Pons (tissue), 1 donor: Measurements from ENCODE around the gene MARVELD3.
"Not testable (repeated sequence)": the region's sequence is repeated elsewhere in the genome, so short reads cannot be mapped to it uniquely, and the experiment has no call there.

Source experiments
- DNase-seq: peaks from one replicate; pipeline ENCODE4 v3.0.0-alpha.2; 2016; ENCODE audit warnings: low spot score

Gene MARVELD3

DNA sequence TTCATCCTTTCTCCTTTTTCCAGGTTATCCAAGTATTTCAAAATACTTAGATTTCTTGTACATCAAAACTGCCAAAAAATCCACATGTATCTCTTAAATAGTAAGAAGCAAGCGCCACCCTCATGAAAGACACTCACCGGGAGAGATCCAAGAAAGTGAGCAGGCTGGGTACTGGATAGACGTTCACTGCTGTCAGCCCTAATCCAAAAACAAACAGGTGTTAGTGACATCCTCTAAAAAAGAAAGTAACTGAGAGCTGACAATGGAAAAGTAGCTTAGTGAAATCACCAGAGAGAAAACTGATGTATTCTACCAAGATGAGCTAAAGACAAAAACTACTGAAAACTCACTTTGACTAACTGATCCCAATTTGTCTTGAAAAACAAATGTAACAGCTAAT lies 46.1 kb downstream of the MARVELD3 start:
- no peak for DNase-seq

DNA sequence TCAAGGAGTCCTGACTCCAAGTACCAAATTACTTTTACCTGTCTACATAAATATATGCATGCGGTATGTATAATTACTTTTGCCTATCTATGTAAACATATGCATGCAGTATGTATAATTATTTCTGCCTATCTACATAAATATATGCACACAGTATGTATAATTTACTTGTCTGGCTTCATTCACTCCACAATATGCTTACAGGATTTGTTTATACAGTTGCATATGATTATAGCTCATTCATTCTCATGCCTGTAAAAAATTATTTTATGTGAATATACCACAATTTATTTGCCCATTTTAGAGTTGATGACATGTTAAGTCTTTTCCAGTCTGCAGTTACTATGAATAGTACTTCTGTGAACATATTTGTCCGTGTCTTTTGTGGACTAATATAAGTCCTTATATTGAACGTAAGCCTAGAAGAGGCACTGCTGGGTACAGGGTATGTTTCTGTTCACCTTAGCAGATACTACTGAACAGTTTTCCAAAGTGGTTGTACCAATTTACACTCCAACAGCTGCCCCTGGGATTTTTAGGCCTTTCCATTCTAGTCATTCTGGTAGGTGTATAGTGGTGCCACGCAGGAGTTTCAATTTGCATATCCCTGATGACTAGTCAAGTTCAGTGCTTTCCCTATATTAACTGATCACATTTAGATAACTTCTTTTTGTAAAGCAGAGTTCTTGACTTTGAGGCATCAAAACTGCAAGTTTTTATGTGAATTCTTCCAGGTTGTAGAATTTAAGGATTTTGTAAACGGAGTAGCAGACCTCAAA lies 47.0 kb downstream of the MARVELD3 start:
- no peak for DNase-seq

DNA sequence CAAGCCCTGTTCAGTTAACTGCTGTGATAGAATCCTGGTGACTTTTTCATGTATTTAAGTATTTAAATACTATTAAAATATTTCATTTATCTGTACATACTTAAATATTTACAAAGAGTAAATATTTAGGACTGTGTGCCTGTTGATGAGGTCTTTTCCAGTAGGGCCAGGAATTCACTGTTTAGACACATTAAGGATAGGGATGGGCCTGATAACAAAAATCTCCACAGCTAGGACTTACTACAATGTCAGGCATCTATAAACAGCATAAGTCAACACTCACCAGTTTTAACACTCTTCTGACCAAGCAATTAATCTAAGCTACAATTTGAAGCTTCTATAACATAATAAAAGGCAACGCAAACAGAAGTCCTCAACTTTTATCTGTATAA lies 47.6 kb downstream of the MARVELD3 start:
- DNase-seq, result no peak

DNA sequence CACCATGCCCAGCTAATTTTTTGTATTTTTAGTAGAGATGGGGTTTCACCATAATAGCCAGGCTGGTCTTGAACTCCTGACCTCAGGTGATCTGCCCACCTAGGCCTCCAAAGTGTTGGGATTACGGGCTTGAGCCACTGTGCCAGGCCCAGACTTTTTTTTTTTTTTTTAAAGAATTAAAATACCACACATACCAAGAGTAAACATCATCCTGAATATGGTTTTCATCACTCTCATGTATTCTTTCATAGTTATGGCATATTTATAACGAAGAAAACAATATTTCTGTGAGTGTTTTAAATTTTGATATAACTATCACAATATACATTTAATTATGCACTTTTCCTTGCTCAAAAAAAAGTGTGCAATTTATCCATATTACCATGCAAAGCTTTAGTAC lies 48.2 kb downstream of the MARVELD3 start:
- no peak for DNase-seq

DNA sequence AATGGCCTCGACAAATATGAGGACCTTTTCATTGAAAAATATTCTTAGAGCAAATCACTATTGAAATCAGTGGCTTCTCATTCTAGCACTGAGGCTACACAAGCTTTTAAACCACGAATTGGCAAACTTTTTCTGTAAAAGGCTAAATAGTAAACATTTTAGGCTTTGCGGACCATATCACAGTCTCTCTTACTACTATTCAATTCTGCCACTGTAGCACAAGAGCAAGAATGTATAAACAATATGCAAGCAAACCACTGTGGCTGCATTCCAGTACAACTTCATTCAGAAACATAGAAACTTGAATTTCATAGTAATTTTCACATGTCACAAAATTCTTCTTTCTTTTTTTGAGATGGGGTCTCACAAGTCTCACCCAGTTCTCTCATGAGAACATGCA lies 49.4 kb downstream of the MARVELD3 start:
- no peak for DNase-seq

DNA sequence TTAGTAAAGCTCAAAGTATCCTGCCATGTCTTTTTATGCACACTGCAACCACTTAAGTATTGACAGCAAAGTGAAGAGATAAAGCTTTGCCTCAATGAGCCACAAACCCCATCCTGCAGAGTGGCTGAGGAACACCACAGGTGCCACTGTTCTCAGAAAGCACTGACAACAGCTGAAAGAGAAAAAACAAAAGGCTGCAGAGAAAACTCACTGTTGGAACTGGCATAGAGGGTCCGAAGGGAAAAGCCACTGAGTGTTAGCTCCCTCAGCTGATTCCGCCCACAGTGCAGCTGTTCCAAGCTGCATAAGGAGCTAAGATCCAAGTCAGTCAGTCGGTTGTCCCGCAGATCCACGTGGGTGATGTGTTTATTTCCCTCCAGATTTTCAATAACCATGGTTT lies 50.3 kb downstream of the MARVELD3 start:
- DNase-seq, result no peak

DNA sequence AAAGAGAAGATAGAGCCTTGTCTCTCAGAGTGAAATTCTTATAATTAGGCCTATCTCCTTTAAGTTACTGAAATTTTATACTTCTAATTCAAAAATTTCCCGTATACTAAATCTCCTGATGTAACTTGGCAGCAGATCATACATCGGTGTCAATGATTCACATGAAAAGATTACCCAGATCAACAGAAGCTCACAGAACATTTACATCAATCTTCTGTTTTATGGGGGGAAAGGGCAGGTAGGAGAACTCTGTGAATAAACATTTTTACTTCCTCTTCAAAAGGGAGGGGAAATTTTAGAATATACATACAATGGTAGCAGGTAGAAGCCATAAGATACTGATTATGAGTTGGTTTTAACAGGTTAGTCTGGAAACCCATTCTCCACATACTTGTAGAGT lies 55.4 kb downstream of the MARVELD3 start:
- DNase-seq, result no peak

DNA sequence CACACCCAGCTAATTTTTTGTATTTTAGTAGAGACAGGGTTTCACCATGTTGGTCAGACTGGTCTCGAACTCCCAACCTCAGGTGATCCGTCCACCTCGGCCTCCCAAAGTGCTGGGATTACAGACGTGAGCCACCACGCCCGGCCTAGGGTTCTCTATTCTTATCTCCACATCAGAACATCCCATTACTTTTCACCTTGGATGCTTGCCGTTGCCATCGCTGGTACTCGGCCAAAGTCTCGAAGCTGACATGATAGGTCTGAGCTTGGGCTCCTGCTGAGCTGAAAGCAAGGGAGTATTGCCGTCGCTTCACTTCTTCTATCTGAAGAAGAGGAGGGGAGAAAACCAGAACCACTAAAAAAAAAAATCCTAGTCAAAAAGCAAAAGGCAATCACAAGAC lies 58.3 kb downstream of the MARVELD3 start:
- DNase-seq, result not testable (repeated sequence)
